Measurements from ENCODE around the gene SGK1. TPM values are rescaled to one million over a fixed set of nuclear protein-coding genes. Genes with fewer than 3 reads are reported as not detected.

Gene SGK1
- total and polyA plus RNA-seq, 2 donors (not counting 1 experiment from before 2014, with no cell fraction given), result 37.3 to 57.8 TPM

DNA sequence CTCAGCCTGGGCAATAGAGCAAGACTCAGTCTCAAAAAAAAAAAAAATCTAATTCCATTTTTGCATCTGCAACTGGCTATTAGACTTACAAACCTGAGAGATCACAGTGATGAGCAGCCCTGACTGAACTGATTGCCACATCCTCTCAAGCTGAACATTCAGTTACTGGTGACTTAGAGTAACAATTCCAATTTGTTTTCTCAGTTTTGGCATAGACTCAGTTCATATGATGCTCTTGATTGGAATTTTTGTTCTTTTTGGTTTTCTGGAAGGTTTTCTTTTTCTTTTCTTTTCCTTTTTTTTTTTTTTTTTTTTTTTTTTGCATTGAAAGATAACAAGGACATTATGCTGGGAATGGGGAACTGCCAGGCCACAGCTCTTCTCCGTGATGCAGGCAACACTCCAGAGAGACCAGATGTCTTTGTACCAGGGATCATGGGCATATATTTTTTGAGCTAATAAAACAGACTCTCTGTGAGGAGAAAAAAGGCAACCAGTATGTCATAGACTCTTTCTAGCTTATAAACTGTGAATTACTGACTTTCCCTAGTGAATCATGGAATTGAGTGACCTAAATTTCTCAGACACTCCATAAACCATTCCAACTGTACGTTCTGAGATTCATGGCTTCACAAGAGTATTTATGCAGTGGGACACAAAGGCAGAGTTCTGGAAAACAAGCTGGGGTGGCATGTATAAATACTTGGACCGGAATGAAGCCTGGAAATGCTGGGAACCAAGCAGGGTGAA is 179.5 kb downstream of the SGK1 start:
- Histone ChIP-seq H3K79me2 (ENCODE audit: control insufficient read depth, insufficient read depth, low read length) (no peaks in the 10 kb centered on the region), H3K36me3 (replicated peaks in 1 of 2; ENCODE audit: control extremely low read depth in 1 of 2, control insufficient read depth in 1 of 2, extremely low read depth in 1 of 2, insufficient read depth in 2 of 2, low read length in 1 of 2) (no peaks in the 10 kb centered on the region), H3K9ac (ENCODE audit: low read length) (no peak overlapping the region), H3K27ac (ENCODE audit: low read length in 2 of 2) (no peak overlapping the region), H3K4me2 (replicated peaks; ENCODE audit: low read depth, low read length, poor library complexity, severe bottlenecking) (no peak overlapping the region), H3K27me3 (replicated peaks in 1 of 4; ENCODE audit: control extremely low read depth in 1 of 4, control insufficient read depth in 3 of 4, insufficient read depth in 4 of 4, low read length in 3 of 4) (no peaks in the 10 kb centered on the region), H3K4me1 (ENCODE audit: control insufficient read depth in 2 of 2, insufficient read depth in 2 of 2, low read length in 2 of 2) (no peaks in the 10 kb centered on the region), H3K4me3 (ENCODE audit: control extremely low read depth in 1 of 5, extremely low read depth in 1 of 5, insufficient read depth in 1 of 5, low read depth in 2 of 5, low read length in 4 of 5) (no peak overlapping the region), H2AFZ (ENCODE audit: insufficient read depth, low read depth, low read length, poor library complexity, severe bottlenecking) (no peak overlapping the region), H3K9me3 (ENCODE audit: control extremely low read depth in 1 of 3, control insufficient read depth in 2 of 3, insufficient read depth in 1 of 3, low read length in 2 of 3) (no peaks in the 10 kb centered on the region), H4K20me1 (ENCODE audit: control insufficient read depth, insufficient read depth, low read length, poor library complexity, severe bottlenecking) (no peaks in the 10 kb centered on the region)
- intact Hi-C loops (cut with micrococcal nuclease), result no loop called here
- Mint-ChIP-seq H3K27ac (no peak overlapping the region), H3K9me3 (ENCODE audit: insufficient read depth) (no peaks in the 10 kb centered on the region), H3K4me3 (no peak overlapping the region), H3K4me1 (no peaks in the 10 kb centered on the region), H3K27me3 (peaks cover 15% of the 10 kb centered on the region)
- TF ChIP-seq, protein P1, sequence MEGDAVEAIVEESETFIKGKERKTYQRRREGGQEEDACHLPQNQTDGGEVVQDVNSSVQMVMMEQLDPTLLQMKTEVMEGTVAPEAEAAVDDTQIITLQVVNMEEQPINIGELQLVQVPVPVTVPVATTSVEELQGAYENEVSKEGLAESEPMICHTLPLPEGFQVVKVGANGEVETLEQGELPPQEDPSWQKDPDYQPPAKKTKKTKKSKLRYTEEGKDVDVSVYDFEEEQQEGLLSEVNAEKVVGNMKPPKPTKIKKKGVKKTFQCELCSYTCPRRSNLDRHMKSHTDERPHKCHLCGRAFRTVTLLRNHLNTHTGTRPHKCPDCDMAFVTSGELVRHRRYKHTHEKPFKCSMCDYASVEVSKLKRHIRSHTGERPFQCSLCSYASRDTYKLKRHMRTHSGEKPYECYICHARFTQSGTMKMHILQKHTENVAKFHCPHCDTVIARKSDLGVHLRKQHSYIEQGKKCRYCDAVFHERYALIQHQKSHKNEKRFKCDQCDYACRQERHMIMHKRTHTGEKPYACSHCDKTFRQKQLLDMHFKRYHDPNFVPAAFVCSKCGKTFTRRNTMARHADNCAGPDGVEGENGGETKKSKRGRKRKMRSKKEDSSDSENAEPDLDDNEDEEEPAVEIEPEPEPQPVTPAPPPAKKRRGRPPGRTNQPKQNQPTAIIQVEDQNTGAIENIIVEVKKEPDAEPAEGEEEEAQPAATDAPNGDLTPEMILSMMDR (IDR thresholded peaks at IDR 0.05), result no peak
- TF ChIP-seq EZH2 (IDR thresholded peaks at IDR 0.05; ENCODE audit: borderline replicate concordance, insufficient read depth, low read depth, low read length, poor library complexity, severe bottlenecking), result no peak
- ChIA-PET CTCF (interaction anchor here (1.7 to 2.9 kb wide), 2 partner anchors 14 to 502 kb away, joined by 3 to 14 read pairs; no protein-coding TSS in a partner anchor), POLR2A (no interaction called here)
- ATAC-seq (ENCODE audit: low read depth) (no peak), DNase-seq (no peak)
- WGBS (ENCODE audit: insufficient coverage), result 100% methylated on average over 1 of the region's 3 CpGs

GRCh38 chr6:134134654-134135053 is 183.3 kb downstream of the SGK1 start:
- H3K36me3 ChIP-seq (replicated peaks in 1 of 2; ENCODE audit: control extremely low read depth in 1 of 2, control insufficient read depth in 1 of 2, extremely low read depth in 1 of 2, insufficient read depth in 2 of 2, low read length in 1 of 2), result no peaks in the 10 kb centered on the region
- H3K9me3 ChIP-seq (ENCODE audit: control extremely low read depth in 1 of 3, control insufficient read depth in 2 of 3, insufficient read depth in 1 of 3, low read length in 2 of 3), result peaks cover 0 to 7% (median 5%) of the 10 kb centered on the region in 3 donors
- no peak overlapping the region for H3K4me3 Mint-ChIP-seq
- H3K9me3 Mint-ChIP-seq (ENCODE audit: insufficient read depth), result no peaks in the 10 kb centered on the region
- no peak overlapping the region for H3K4me2 ChIP-seq (replicated peaks; ENCODE audit: low read depth, low read length, poor library complexity, severe bottlenecking)
- H3K27ac ChIP-seq (ENCODE audit: low read length in 2 of 2), result no peak overlapping the region
- intact Hi-C loops (cut with micrococcal nuclease), result no loop called here
- DNase-seq (no peak), ATAC-seq (ENCODE audit: low read depth) (no peak)
- H3K27ac Mint-ChIP-seq, result no peak overlapping the region
- H3K27me3 ChIP-seq (replicated peaks in 1 of 4; ENCODE audit: control extremely low read depth in 1 of 4, control insufficient read depth in 3 of 4, insufficient read depth in 4 of 4, low read length in 3 of 4), result no peaks in the 10 kb centered on the region
- no peak overlapping the region for H2AFZ ChIP-seq (ENCODE audit: insufficient read depth, low read depth, low read length, poor library complexity, severe bottlenecking)
- H3K9ac ChIP-seq (ENCODE audit: low read length), result no peak overlapping the region
- ChIA-PET CTCF (interaction anchor here (2.3 kb wide), 1 partner anchor 11 kb away, joined by 13 read pairs; no protein-coding TSS in a partner anchor), POLR2A (no interaction called here)
- no peaks in the 10 kb centered on the region for H3K4me1 ChIP-seq (ENCODE audit: control insufficient read depth in 2 of 2, insufficient read depth in 2 of 2, low read length in 2 of 2)
- no peaks in the 10 kb centered on the region for H3K79me2 ChIP-seq (ENCODE audit: control insufficient read depth, insufficient read depth, low read length)
- H3K4me1 Mint-ChIP-seq, result no peaks in the 10 kb centered on the region
- no peak overlapping the region for H3K4me3 ChIP-seq (ENCODE audit: control extremely low read depth in 1 of 5, extremely low read depth in 1 of 5, insufficient read depth in 1 of 5, low read depth in 2 of 5, low read length in 4 of 5)
- 93% methylated on average over 3 of the region's 4 CpGs for WGBS (ENCODE audit: insufficient coverage)
- H3K27me3 Mint-ChIP-seq, result peaks cover 15% of the 10 kb centered on the region
- H4K20me1 ChIP-seq (ENCODE audit: control insufficient read depth, insufficient read depth, low read length, poor library complexity, severe bottlenecking), result no peaks in the 10 kb centered on the region
- TF ChIP-seq EZH2 (IDR thresholded peaks at IDR 0.05; ENCODE audit: borderline replicate concordance, insufficient read depth, low read depth, low read length, poor library complexity, severe bottlenecking), result no peak
- TF ChIP-seq, protein P1 (IDR thresholded peaks at IDR 0.05), result no peak
